ENCODE data around the gene PPFIA3. TPM values are rescaled to one million over a fixed set of nuclear protein-coding genes. Genes with fewer than 3 reads are reported as not detected.

Gene PPFIA3
- total RNA-seq, 5 donors from 2014 or later (not counting 1 experiment from before 2014, with no cell fraction given): 3.8 to 4.7 (median 4.1) TPM

DNA sequence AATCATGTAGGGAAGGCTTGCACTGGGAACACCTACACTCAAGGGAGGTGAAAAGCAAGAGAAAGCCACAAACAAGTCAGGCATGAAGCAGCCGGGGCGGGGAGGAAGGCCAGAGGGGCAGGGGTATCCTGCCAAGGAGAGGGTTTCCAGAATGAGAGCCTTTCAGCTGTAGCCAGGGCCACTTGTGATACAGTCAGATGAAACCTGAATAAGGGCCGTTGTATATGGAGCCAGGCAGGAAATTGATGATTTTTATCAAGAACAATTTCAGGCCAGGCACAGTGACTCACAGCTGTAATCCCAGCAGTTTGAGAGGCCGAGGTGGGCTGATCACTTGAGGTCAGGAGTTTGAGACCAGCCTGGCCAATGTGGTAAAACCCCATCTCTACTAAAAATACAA, 42.6 kb downstream of the PPFIA3 start:
- Histone ChIP-seq H3K27me3 (replicated peaks in 1 of 2; ENCODE audit: control insufficient read depth in 2 of 2, extremely low read depth in 1 of 2, insufficient read depth in 2 of 2, low read length in 1 of 2) (peaks cover 3 to 58% of the 10 kb centered on the region in 2 experiments), H3K27ac (ENCODE audit: low read length) (no peak overlapping the region), H3K4me1 (ENCODE audit: control insufficient read depth in 1 of 2, extremely low read depth in 1 of 2, insufficient read depth in 2 of 2, low read length in 2 of 2) (peaks cover 2 to 12% of the 10 kb centered on the region in 2 experiments), H3K36me3 (ENCODE audit: control insufficient read depth in 2 of 2, extremely low read depth in 1 of 2, insufficient read depth in 1 of 2, low read length in 1 of 2) (no peaks in the 10 kb centered on the region), H3K4me3 (ENCODE audit: control insufficient read depth in 1 of 2, extremely low read depth in 1 of 2, low read length in 1 of 2) (no peak overlapping the region), H3K9me3 (no peaks in the 10 kb centered on the region)
- no peak overlapping the region for H3K4me3 Mint-ChIP-seq
- no peak for DNase-seq
- peaks cover 6 to 9% (median 8%) of the 10 kb centered on the region in 3 donors for H3K4me1 Mint-ChIP-seq
- peaks cover 40 to 43% of the 10 kb centered on the region in 2 donors for H3K27me3 Mint-ChIP-seq
- no peak overlapping the region for H3K27ac Mint-ChIP-seq
- 52% methylated on average over 4 of the region's 4 CpGs for WGBS (ENCODE audit: insufficient coverage)
- ChIA-PET POLR2A (no interaction called here), CTCF (no interaction called here)
- ATAC-seq (replicated peaks in 1 of 4): no peak
- no peaks in the 10 kb centered on the region for H3K9me3 Mint-ChIP-seq
- H3K36me3 Mint-ChIP-seq: no peaks in the 10 kb centered on the region

DNA sequence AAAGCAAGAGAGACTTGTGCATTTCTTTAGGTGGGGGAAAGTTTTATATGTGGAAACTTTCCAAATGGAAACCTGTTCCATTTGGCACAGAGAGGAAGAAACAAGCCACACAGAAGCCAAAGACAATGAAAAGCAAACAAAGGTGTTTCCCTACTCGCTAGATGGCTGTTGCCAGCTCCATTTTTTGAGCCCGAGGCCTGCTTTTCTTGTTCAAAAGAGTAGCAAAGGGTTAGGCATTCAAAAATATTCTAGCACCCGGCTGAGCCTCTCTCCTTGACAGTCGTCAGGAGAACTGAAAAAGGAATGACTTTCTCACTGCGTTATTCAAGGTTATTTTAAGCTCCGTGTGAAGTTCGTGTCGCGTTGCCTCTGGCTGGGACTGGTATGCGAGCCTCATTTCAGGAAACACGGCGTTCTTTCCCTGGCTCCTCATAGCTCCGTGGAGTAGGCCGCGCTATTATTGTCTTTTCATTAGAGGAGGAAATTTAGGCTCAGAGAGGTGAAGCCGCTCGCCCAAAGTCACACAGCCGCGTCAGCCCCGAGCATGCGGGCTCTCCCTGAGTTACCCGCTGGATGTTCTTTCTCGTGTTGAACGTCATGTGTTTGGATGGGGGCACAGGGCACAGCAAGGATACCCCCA, 45.9 kb downstream of the PPFIA3 start:
- CTCF ChIA-PET: no interaction called here

DNA sequence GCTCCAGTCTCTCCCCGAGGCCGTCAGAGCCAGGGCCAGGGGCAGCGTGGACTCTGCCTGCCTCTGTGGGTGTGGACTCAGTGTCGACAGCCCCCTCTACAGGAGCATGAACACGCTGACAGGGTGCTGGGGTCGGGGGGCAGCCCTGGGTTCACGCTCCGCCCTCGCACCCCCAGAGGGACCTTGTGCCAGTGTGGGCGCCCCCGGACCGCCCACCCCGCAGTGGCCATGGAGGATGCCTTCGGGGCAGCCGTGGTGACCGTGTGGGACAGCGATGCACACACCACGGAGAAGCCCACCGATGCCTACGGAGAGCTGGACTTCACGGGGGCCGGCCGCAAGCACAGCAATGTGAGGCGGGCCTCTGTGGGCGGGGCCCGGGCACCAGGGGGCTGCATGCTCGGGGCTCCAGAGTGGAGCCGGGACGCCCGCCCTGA, 46.5 kb downstream of the PPFIA3 start:
- H3K4me3 Mint-ChIP-seq: no peak overlapping the region
- H3K9me3 ChIP-seq: no peaks in the 10 kb centered on the region
- CTCF ChIA-PET: no interaction called here
- no peaks in the 10 kb centered on the region for H3K4me1 ChIP-seq (ENCODE audit: control insufficient read depth in 1 of 2, extremely low read depth in 1 of 2, insufficient read depth in 2 of 2, low read length in 2 of 2)
- H3K36me3 Mint-ChIP-seq: no peaks in the 10 kb centered on the region
- ATAC-seq (replicated peaks in 1 of 4) (no peak), DNase-seq (no peak)
- POLR2A ChIA-PET: no interaction called here
- no peaks in the 10 kb centered on the region for H3K36me3 ChIP-seq (ENCODE audit: control insufficient read depth in 2 of 2, extremely low read depth in 1 of 2, insufficient read depth in 1 of 2, low read length in 1 of 2)
- no peak overlapping the region for H3K4me3 ChIP-seq (ENCODE audit: control insufficient read depth in 1 of 2, extremely low read depth in 1 of 2, low read length in 1 of 2)
- H3K27me3 Mint-ChIP-seq: peaks cover 13 to 21% of the 10 kb centered on the region in 2 donors
- H3K27ac Mint-ChIP-seq: no peak overlapping the region
- no peak overlapping the region for H3K27ac ChIP-seq (ENCODE audit: low read length)
- 81% methylated on average over 30 of the region's 30 CpGs for WGBS (ENCODE audit: insufficient coverage)
- H3K9me3 Mint-ChIP-seq: no peaks in the 10 kb centered on the region
- H3K4me1 Mint-ChIP-seq: no peaks in the 10 kb centered on the region
- peaks cover 0 to 38% of the 10 kb centered on the region in 2 experiments for H3K27me3 ChIP-seq (replicated peaks in 1 of 2; ENCODE audit: control insufficient read depth in 2 of 2, extremely low read depth in 1 of 2, insufficient read depth in 2 of 2, low read length in 1 of 2)

More for the DNA sequence above, 45.9 kb downstream of the PPFIA3 start:
- Mint-ChIP-seq H3K4me1 (no peaks in the 10 kb centered on the region), H3K9me3 (no peaks in the 10 kb centered on the region), H3K27ac (no peak overlapping the region), H3K36me3 (no peaks in the 10 kb centered on the region), H3K27me3 (peaks cover 20 to 23% of the 10 kb centered on the region in 2 donors), H3K4me3 (no peak overlapping the region)
- ATAC-seq (replicated peaks in 1 of 4) (no peak), DNase-seq (no peak)
- POLR2A ChIA-PET: no interaction called here
- Histone ChIP-seq H3K27me3 (replicated peaks in 1 of 2; ENCODE audit: control insufficient read depth in 2 of 2, extremely low read depth in 1 of 2, insufficient read depth in 2 of 2, low read length in 1 of 2) (peaks cover 0 to 42% of the 10 kb centered on the region in 2 experiments), H3K27ac (ENCODE audit: low read length) (no peak overlapping the region), H3K4me3 (ENCODE audit: control insufficient read depth in 1 of 2, extremely low read depth in 1 of 2, low read length in 1 of 2) (no peak overlapping the region), H3K4me1 (ENCODE audit: control insufficient read depth in 1 of 2, extremely low read depth in 1 of 2, insufficient read depth in 2 of 2, low read length in 2 of 2) (no peaks in the 10 kb centered on the region), H3K36me3 (ENCODE audit: control insufficient read depth in 2 of 2, extremely low read depth in 1 of 2, insufficient read depth in 1 of 2, low read length in 1 of 2) (no peaks in the 10 kb centered on the region), H3K9me3 (no peaks in the 10 kb centered on the region)
- 87% methylated on average over 13 of the region's 24 CpGs for WGBS (ENCODE audit: insufficient coverage)

DNA sequence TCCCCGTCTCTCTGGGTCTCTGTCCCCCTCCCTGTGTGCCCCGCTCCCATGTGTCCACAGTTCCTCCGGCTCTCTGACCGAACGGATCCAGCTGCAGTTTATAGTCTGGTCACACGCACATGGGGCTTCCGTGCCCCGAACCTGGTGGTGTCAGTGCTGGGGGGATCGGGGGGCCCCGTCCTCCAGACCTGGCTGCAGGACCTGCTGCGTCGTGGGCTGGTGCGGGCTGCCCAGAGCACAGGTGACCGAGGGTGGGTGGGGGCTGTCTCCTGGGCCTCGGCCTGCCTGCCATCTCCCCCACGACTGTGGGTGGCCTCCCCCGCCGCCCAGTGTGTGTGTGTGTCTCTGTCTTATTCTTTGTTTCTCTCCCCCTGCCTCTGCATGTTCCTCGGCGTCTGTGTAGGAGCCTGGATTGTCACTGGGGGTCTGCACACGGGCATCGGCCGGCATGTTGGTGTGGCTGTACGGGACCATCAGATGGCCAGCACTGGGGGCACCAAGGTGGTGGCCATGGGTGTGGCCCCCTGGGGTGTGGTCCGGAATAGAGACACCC, 48.6 kb downstream of the PPFIA3 start:
- no peak overlapping the region for H3K27ac Mint-ChIP-seq
- no peaks in the 10 kb centered on the region for H3K9me3 Mint-ChIP-seq
- H3K36me3 Mint-ChIP-seq: no peaks in the 10 kb centered on the region
- H3K36me3 ChIP-seq (ENCODE audit: control insufficient read depth in 2 of 2, extremely low read depth in 1 of 2, insufficient read depth in 1 of 2, low read length in 1 of 2): no peaks in the 10 kb centered on the region
- DNase-seq (no peak), ATAC-seq (replicated peaks in 1 of 4) (no peak)
- H3K4me3 Mint-ChIP-seq: no peak overlapping the region
- no peak overlapping the region for H3K4me3 ChIP-seq (ENCODE audit: control insufficient read depth in 1 of 2, extremely low read depth in 1 of 2, low read length in 1 of 2)
- whole genome bisulfite sequencing (ENCODE audit: insufficient coverage): 85% methylated on average over 17 of the region's 25 CpGs
- peaks cover 16 to 17% of the 10 kb centered on the region in 2 donors for H3K27me3 Mint-ChIP-seq
- ChIA-PET POLR2A (no interaction called here), CTCF (no interaction called here)
- H3K27ac ChIP-seq (ENCODE audit: low read length): no peak overlapping the region
- H3K4me1 ChIP-seq (ENCODE audit: control insufficient read depth in 1 of 2, extremely low read depth in 1 of 2, insufficient read depth in 2 of 2, low read length in 2 of 2): no peaks in the 10 kb centered on the region
- no peaks in the 10 kb centered on the region for H3K4me1 Mint-ChIP-seq
- H3K9me3 ChIP-seq: no peaks in the 10 kb centered on the region
- peaks cover 0 to 39% of the 10 kb centered on the region in 2 experiments for H3K27me3 ChIP-seq (replicated peaks in 1 of 2; ENCODE audit: control insufficient read depth in 2 of 2, extremely low read depth in 1 of 2, insufficient read depth in 2 of 2, low read length in 1 of 2)

DNA sequence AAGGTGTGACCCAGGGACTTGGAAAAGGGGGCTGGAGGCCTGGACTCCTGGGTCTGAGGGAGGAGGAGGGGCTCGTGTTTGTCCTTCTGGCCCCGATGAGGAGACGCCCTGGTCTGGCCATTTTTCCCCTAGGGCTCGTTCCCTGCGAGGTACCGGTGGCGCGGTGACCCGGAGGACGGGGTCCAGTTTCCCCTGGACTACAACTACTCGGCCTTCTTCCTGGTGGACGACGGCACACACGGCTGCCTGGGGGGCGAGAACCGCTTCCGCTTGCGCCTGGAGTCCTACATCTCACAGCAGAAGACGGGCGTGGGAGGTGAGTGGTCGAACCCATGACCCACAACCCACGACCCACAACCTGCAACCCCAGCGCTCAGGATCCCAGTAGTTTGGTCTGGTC, 49.1 kb downstream of the PPFIA3 start:
- Histone ChIP-seq H3K36me3 (ENCODE audit: control insufficient read depth in 2 of 2, extremely low read depth in 1 of 2, insufficient read depth in 1 of 2, low read length in 1 of 2) (no peaks in the 10 kb centered on the region), H3K27ac (ENCODE audit: low read length) (no peak overlapping the region), H3K4me3 (ENCODE audit: control insufficient read depth in 1 of 2, extremely low read depth in 1 of 2, low read length in 1 of 2) (no peak overlapping the region), H3K9me3 (no peaks in the 10 kb centered on the region), H3K4me1 (ENCODE audit: control insufficient read depth in 1 of 2, extremely low read depth in 1 of 2, insufficient read depth in 2 of 2, low read length in 2 of 2) (no peaks in the 10 kb centered on the region), H3K27me3 (replicated peaks in 1 of 2; ENCODE audit: control insufficient read depth in 2 of 2, extremely low read depth in 1 of 2, insufficient read depth in 2 of 2, low read length in 1 of 2) (peaks cover 0 to 41% of the 10 kb centered on the region in 2 experiments)
- ChIA-PET CTCF (interaction anchor here in 1 of 2 donors (0.6 kb wide), 1 partner anchor 531 kb away, joined by 6 read pairs; no protein-coding TSS in a partner anchor), POLR2A (no interaction called here)
- no peaks in the 10 kb centered on the region for H3K4me1 Mint-ChIP-seq
- DNase-seq: no peak
- H3K27me3 Mint-ChIP-seq: peaks cover 16 to 17% of the 10 kb centered on the region in 2 donors
- H3K9me3 Mint-ChIP-seq: no peaks in the 10 kb centered on the region
- no peak overlapping the region for H3K27ac Mint-ChIP-seq
- H3K4me3 Mint-ChIP-seq: no peak overlapping the region
- WGBS (ENCODE audit: insufficient coverage): 93% methylated on average over 17 of the region's 23 CpGs
- no peak for ATAC-seq (replicated peaks in 1 of 4)
- H3K36me3 Mint-ChIP-seq: no peaks in the 10 kb centered on the region

DNA sequence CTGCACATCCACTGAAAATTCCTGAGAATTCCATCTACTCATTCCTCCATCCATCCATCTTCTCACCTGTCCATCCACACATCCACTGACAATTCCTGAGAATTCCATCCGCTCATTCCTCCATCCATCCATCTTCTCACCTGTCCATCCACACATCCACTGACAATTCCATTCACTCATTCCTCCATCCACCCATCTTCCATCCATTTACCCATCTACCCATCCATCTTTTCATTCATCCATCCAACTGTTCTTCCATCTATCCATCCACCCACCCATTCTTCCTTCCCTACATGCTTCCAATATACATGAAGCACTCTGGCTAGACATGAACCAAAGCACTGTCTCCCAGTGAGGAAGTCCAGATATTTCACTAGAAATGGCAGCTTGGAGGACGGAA, 53.9 kb downstream of the PPFIA3 start:
- no peak overlapping the region for H3K4me3 Mint-ChIP-seq
- Histone ChIP-seq H3K27me3 (replicated peaks in 1 of 2; ENCODE audit: control insufficient read depth in 2 of 2, extremely low read depth in 1 of 2, insufficient read depth in 2 of 2, low read length in 1 of 2) (peaks cover 0 to 30% of the 10 kb centered on the region in 2 experiments), H3K27ac (ENCODE audit: low read length) (no peak overlapping the region), H3K36me3 (ENCODE audit: control insufficient read depth in 2 of 2, extremely low read depth in 1 of 2, insufficient read depth in 1 of 2, low read length in 1 of 2) (no peaks in the 10 kb centered on the region), H3K4me1 (ENCODE audit: control insufficient read depth in 1 of 2, extremely low read depth in 1 of 2, insufficient read depth in 2 of 2, low read length in 2 of 2) (no peaks in the 10 kb centered on the region), H3K9me3 (no peaks in the 10 kb centered on the region), H3K4me3 (ENCODE audit: control insufficient read depth in 1 of 2, extremely low read depth in 1 of 2, low read length in 1 of 2) (no peak overlapping the region)
- ChIA-PET CTCF (no interaction called here), POLR2A (no interaction called here)
- H3K27ac Mint-ChIP-seq: no peak overlapping the region
- no peaks in the 10 kb centered on the region for H3K36me3 Mint-ChIP-seq
- H3K4me1 Mint-ChIP-seq: peaks cover 0 to 3% (median 3%) of the 10 kb centered on the region in 3 donors
- DNase-seq (no peak), ATAC-seq (replicated peaks in 1 of 4) (no peak)
- WGBS (ENCODE audit: insufficient coverage): 94% methylated on average over 1 of the region's 2 CpGs
- H3K9me3 Mint-ChIP-seq: no peaks in the 10 kb centered on the region
- H3K27me3 Mint-ChIP-seq: peaks cover 5 to 13% of the 10 kb centered on the region in 2 donors
